ENCODE results near the gene ZBTB7B.

- TF ChIP-seq, protein P1, sequence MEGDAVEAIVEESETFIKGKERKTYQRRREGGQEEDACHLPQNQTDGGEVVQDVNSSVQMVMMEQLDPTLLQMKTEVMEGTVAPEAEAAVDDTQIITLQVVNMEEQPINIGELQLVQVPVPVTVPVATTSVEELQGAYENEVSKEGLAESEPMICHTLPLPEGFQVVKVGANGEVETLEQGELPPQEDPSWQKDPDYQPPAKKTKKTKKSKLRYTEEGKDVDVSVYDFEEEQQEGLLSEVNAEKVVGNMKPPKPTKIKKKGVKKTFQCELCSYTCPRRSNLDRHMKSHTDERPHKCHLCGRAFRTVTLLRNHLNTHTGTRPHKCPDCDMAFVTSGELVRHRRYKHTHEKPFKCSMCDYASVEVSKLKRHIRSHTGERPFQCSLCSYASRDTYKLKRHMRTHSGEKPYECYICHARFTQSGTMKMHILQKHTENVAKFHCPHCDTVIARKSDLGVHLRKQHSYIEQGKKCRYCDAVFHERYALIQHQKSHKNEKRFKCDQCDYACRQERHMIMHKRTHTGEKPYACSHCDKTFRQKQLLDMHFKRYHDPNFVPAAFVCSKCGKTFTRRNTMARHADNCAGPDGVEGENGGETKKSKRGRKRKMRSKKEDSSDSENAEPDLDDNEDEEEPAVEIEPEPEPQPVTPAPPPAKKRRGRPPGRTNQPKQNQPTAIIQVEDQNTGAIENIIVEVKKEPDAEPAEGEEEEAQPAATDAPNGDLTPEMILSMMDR (IDR thresholded peaks at IDR 0.05): no peak
- TF ChIP-seq POLR2A (IDR thresholded peaks at IDR 0.05): no peak
Measured at GRCh38 chr1:154967331-154967950, 35.2 kb upstream of the ZBTB7B start.

All from tibial nerve (tissue), 3 donors.